Neural crest cell (in vitro differentiated cells): ENCODE data around the gene NDUFS2. TPM values are rescaled to one million over a fixed set of nuclear protein-coding genes. Genes with fewer than 3 reads are reported as not detected.

Experiments
- DNase-seq: peaks from one replicate; pipeline ENCODE4 v3.0.0; 2021; ENCODE audit warnings: low read depth, mixed read lengths, low spot score
- H3K27ac Mint-ChIP-seq: one replicate; pipeline ENCODE4 v1.8.0; 2021; ENCODE audit warnings: mild to moderate bottlenecking, mixed read lengths; ENCODE audit not compliant: unreplicated experiment
- H3K27me3 Mint-ChIP-seq: 2 replicates; pipeline ENCODE4 v1.8.0; 2021; ENCODE audit warnings: low read depth, mild to moderate bottlenecking, mixed read lengths
- H3K36me3 Mint-ChIP-seq: 2 replicates; pipeline ENCODE4 v1.8.0; 2021; ENCODE audit warnings: low read depth, mild to moderate bottlenecking, mixed read lengths
- H3K4me1 Mint-ChIP-seq: 2 replicates; pipeline ENCODE4 v1.8.0; 2021; ENCODE audit warnings: mixed read lengths
- H3K4me3 Mint-ChIP-seq: one replicate; pipeline ENCODE4 v1.8.0; 2021; ENCODE audit warnings: mild to moderate bottlenecking, mixed read lengths
- H3K9me3 Mint-ChIP-seq: 2 replicates; pipeline ENCODE4 v1.8.0; 2021; ENCODE audit warnings: mixed read lengths
- total RNA-seq: library from RNA; stranded (reverse); gene quantifications from 2 replicates; pipeline ENCODE4 v1.2.1, GENCODE V29; 2021
- TF ChIP-seq, protein P1 (sequence below): fragments of 200-600 bp; sonication (generic); conservative IDR thresholded peaks from 2 replicates; pipeline ENCODE4 v1.5.0; 2021; ENCODE audit warnings: antibody characterized with exemption, mild to moderate bottlenecking

Gene NDUFS2
- total RNA-seq, 1 donor from 2014 or later = 106 TPM

DNA sequence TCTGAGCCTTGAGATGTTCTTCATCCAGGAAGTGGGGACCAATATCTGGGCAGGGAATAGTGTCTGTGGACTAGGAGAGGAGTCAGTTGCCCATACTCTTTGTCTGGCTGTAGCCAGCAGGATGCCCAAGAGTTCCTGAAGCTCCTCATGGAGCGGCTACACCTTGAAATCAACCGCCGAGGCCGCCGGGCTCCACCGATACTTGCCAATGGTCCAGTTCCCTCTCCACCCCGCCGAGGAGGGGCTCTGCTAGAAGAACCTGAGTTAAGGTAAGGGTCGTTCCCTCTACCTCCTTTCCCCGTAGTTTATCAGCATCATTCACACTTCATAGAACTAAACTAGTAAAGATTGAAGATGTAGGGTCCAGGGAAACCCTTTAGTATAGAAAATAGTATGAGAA, 39.4 kb upstream of the NDUFS2 start:
- H3K36me3 Mint-ChIP-seq = peaks cover 3% of the 10 kb centered on the region
- TF ChIP-seq, protein P1, sequence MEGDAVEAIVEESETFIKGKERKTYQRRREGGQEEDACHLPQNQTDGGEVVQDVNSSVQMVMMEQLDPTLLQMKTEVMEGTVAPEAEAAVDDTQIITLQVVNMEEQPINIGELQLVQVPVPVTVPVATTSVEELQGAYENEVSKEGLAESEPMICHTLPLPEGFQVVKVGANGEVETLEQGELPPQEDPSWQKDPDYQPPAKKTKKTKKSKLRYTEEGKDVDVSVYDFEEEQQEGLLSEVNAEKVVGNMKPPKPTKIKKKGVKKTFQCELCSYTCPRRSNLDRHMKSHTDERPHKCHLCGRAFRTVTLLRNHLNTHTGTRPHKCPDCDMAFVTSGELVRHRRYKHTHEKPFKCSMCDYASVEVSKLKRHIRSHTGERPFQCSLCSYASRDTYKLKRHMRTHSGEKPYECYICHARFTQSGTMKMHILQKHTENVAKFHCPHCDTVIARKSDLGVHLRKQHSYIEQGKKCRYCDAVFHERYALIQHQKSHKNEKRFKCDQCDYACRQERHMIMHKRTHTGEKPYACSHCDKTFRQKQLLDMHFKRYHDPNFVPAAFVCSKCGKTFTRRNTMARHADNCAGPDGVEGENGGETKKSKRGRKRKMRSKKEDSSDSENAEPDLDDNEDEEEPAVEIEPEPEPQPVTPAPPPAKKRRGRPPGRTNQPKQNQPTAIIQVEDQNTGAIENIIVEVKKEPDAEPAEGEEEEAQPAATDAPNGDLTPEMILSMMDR = no peak
- peak overlapping the region; percentile 94 for H3K4me3 Mint-ChIP-seq
- no peak for DNase-seq
- no peaks in the 10 kb centered on the region for H3K9me3 Mint-ChIP-seq
- no peaks in the 10 kb centered on the region for H3K27me3 Mint-ChIP-seq
- H3K27ac Mint-ChIP-seq = no peak overlapping the region
- peaks cover 54% of the 10 kb centered on the region for H3K4me1 Mint-ChIP-seq

DNA sequence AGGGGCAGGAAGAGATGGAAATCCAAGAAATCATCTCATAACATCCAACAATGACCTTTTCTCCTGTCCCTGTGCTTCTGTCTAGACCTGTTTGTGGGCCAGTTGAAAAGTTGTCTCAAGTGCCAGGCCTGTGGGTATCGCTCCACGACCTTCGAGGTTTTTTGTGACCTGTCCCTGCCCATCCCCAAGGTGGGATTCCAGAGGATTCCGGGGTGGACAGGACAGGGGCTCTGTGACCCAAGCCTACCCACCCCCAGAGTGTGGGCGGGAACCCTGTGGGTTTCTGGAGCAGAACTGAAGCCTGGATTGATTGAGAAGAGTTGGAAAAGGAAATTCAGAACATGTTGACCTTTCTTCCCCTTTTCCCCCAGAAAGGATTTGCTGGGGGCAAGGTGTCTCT, 38.4 kb upstream of the NDUFS2 start:
- no peak for DNase-seq
- Mint-ChIP-seq H3K27ac (no peak overlapping the region), H3K4me1 (peaks cover 55% of the 10 kb centered on the region), H3K9me3 (no peaks in the 10 kb centered on the region), H3K36me3 (peaks cover 3% of the 10 kb centered on the region), H3K27me3 (no peaks in the 10 kb centered on the region), H3K4me3 (peak overlapping the region; percentile 94)
- TF ChIP-seq, protein P1 = no peak

DNA sequence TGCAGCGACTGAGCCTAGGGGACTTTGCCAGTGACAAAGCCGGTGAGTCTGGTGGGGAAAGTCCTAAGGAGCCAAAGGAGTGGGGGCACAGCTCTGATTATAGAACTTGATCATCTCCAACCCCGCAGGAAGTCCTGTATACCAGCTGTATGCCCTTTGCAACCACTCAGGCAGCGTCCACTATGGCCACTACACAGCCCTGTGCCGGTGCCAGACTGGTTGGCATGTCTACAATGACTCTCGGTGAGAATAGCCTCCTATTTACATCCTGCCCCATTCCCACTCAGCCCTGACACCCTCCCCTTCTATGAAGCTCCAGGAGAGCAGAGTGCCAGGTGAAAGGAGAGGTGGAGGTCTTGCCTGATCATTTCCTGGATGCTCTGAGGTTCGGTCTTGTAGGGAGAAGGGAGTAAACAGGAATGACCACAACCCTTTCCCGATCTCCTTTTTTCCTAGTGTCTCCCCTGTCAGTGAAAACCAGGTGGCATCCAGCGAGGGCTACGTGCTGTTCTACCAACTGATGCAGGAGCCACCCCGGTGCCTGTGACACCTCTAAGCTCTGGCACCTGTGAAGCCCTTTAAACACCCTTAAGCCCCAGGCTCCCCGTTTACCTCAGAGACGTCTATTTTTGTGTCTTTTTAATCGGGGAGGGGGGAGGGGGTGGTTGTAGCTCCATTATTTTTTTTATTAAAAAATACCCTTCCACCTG, 37.1 kb upstream of the NDUFS2 start:
- Mint-ChIP-seq H3K4me1 (peaks cover 46% of the 10 kb centered on the region), H3K27ac (peak overlapping the region; percentile 12), H3K27me3 (no peaks in the 10 kb centered on the region), H3K36me3 (peaks cover 3% of the 10 kb centered on the region), H3K4me3 (peak overlapping the region; percentile 94), H3K9me3 (no peaks in the 10 kb centered on the region)
- no peak for DNase-seq
- TF ChIP-seq, protein P1 = no peak

DNA sequence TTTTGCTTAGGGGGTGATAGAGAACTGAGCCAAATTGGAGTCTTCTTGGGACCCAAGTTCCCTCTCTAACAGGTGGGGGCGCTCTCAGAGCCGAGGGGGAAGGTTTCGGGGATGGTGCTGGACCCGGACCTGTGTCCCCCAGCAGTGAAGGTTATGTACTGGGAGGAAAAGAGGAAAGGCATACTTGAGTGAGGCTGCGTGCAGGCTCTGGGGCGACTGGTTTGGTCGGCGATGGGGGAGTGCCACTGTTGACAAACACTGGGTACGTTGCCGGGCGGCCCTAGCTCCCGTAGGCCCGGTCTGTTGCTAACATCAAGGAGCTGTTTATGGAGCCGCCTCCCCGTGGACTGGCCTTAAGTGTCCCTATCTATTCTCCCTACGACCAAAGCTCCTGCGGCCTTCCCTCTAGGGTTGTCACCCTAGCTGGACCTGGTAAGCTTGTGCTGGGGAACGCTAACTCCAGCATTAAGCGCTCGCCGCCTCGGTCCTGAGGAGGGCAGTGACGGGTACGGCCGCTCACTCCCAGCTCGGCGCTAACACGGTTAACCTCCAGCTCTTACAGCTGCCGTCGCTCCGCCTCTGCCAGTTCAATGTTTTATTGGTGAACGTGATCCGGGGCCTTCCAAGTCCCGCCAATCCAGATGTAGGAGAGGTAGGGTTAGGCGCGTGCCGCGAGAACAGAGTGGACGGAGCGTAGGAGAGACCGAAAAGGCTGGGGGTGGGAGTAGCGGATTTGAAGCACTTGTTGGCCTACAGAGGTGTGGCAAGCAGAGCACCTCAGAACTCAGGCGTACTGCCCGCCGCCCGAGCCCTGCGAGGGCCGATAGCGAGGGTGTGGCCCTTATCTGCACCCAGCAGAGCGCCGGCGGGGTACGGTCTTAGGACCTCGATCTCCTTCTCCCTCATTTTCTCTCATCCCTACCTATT, 36.2 kb upstream of the NDUFS2 start, which contains the start of gene PPOX:
Gene PPOX, plus strand, starts transcription at position 685 of the 927 bp plus-strand sequence. CDS start 422 bp downstream, outside the sequence.
- Mint-ChIP-seq H3K9me3 (no peaks in the 10 kb centered on the region), H3K4me1 (peaks cover 41% of the 10 kb centered on the region), H3K36me3 (peaks cover 4% of the 10 kb centered on the region), H3K27me3 (no peaks in the 10 kb centered on the region), H3K27ac (peak within 1 kb of the TSS; percentile 95), H3K4me3 (peak within 1 kb of the TSS; percentile 94)
- DNase-seq = peak; percentile 86
- TF ChIP-seq, protein P1 = peak; percentile 57

DNA sequence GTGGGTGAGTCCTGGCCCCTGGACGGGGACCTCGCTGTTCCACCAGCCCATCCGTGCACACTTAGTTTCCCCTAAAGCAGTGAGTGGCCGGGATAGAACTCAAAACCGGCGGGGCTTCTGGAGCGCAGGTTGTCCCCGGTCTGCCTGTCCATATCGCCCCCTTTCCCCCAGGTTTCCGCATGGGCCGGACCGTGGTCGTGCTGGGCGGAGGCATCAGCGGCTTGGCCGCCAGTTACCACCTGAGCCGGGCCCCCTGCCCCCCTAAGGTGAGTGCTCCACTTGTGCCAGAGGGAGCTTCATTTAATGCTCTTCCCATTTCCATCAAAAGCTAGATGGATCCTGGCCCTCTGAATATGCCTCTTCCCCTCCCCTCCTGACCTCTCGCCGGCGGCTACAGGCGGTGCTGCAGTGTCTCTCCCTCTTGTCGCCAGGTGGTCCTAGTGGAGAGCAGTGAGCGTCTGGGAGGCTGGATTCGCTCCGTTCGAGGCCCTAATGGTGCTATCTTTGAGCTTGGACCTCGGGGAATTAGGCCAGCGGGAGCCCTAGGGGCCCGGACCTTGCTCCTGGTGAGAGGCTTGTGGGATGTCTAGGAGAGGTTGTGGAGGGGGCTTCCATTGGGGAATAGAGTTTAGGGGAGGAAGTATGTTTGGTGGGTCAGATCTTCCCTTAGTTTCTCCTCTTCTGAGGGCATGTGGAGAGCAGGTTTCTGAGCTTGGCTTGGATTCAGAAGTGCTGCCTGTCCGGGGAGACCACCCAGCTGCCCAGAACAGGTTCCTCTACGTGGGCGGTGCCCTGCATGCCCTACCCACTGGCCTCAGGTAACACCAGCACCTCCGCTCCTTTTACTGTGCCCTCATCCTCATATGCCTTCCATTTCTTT, 35.3 kb upstream of the NDUFS2 start:
- Mint-ChIP-seq H3K36me3 (peaks cover 5% of the 10 kb centered on the region), H3K4me3 (peak overlapping the region; percentile 91), H3K9me3 (no peaks in the 10 kb centered on the region), H3K27me3 (no peaks in the 10 kb centered on the region), H3K4me1 (peaks cover 36% of the 10 kb centered on the region), H3K27ac (peak overlapping the region; percentile 90)
- TF ChIP-seq, protein P1 = peak; percentile 12
- peak; percentile 16 for DNase-seq
